Gastroesophageal sphincter (tissue), 3 donors: ENCODE results near the gene NNAT.

ENCODE experiments used
- EP300 ChIP-seq: sonication (generic); formaldehyde crosslinking; IDR thresholded peaks from one replicate; pipeline ENCODE4 v1.6.1; 2017; ENCODE audit warnings: antibody characterized with exemption, mild to moderate bottlenecking
- POLR2A ChIP-seq, 2 donors: fragments of 450-650 bp; IDR thresholded peaks; one replicate each; pipeline ENCODE4 v1.6.1; 2017; ENCODE audit warnings: antibody characterized with exemption in 2 of 2, mild to moderate bottlenecking in 2 of 2, moderate library complexity in 1 of 2
- POLR2AphosphoS5 ChIP-seq: sonication (generic); formaldehyde crosslinking; IDR thresholded peaks from one replicate; pipeline ENCODE4 v1.6.1; 2017; ENCODE audit warnings: antibody characterized with exemption
- TF ChIP-seq, protein P1 (sequence below), 4 experiments: fragments of 200-600 bp in 2 of 4; fragments of 450-650 bp in 2 of 4; sonication (generic) in 1 of 4; IDR thresholded peaks; one replicate each; pipeline ENCODE4 v1.5.1; 2017 to 2019; ENCODE audit warnings: antibody characterized with exemption in 4 of 4, mild to moderate bottlenecking in 2 of 4, moderate library complexity in 2 of 4

DNA sequence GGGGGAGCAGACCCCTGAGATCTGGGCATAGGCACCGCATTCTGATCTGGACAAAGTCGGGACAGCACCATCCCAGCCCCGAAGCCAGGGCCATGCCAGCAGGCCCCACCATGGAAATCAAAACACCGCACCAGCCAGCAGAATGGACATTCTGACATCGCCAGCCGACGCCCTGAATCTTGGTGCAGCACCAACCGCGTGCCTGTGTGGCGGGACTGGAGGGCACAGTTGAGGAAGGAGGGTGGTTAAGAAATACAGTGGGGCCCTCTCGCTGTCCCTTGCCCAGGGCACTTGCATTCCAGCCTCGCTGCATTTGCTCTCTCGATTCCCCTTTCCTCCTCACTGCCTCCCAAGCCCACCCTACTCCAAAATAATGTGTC lies 2.0 kb downstream of the NNAT start:
- TF ChIP-seq POLR2AphosphoS5 (no peak), POLR2A (IDR thresholded peaks at IDR 0.05) (no peak), EP300 (no peak)
- TF ChIP-seq, protein P1, sequence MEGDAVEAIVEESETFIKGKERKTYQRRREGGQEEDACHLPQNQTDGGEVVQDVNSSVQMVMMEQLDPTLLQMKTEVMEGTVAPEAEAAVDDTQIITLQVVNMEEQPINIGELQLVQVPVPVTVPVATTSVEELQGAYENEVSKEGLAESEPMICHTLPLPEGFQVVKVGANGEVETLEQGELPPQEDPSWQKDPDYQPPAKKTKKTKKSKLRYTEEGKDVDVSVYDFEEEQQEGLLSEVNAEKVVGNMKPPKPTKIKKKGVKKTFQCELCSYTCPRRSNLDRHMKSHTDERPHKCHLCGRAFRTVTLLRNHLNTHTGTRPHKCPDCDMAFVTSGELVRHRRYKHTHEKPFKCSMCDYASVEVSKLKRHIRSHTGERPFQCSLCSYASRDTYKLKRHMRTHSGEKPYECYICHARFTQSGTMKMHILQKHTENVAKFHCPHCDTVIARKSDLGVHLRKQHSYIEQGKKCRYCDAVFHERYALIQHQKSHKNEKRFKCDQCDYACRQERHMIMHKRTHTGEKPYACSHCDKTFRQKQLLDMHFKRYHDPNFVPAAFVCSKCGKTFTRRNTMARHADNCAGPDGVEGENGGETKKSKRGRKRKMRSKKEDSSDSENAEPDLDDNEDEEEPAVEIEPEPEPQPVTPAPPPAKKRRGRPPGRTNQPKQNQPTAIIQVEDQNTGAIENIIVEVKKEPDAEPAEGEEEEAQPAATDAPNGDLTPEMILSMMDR (IDR thresholded peaks at IDR 0.05): no peak
